ENCODE measurements around the gene GPD1.

DNA sequence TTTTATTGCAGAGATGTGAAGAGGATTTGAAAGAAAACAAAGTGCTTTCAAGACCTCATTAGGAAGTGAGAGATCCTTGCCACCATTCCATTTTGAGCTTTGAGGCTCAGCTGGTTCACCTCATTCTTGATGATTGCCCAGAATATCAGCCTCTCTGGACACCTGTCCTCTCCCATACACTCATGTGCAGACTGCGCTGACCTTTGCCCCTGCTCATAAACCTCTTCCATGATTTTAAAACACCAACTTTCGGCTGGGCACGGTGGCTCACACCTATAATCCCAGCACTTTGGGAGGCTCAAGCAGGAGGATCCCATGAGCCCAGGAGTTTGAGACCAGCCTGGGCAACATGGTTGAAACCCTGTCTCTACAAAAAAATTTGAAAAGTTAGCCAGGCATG lies 17.1 kb downstream of the GPD1 start:
- TF ChIP-seq, protein P1, sequence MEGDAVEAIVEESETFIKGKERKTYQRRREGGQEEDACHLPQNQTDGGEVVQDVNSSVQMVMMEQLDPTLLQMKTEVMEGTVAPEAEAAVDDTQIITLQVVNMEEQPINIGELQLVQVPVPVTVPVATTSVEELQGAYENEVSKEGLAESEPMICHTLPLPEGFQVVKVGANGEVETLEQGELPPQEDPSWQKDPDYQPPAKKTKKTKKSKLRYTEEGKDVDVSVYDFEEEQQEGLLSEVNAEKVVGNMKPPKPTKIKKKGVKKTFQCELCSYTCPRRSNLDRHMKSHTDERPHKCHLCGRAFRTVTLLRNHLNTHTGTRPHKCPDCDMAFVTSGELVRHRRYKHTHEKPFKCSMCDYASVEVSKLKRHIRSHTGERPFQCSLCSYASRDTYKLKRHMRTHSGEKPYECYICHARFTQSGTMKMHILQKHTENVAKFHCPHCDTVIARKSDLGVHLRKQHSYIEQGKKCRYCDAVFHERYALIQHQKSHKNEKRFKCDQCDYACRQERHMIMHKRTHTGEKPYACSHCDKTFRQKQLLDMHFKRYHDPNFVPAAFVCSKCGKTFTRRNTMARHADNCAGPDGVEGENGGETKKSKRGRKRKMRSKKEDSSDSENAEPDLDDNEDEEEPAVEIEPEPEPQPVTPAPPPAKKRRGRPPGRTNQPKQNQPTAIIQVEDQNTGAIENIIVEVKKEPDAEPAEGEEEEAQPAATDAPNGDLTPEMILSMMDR (IDR thresholded peaks at IDR 0.05; ENCODE audit: low read depth, low read length): no peak
- TF ChIP-seq POLR2A (IDR thresholded peaks at IDR 0.05; ENCODE audit: extremely low read depth, insufficient read length) (no peak), MYC (IDR thresholded peaks at IDR 0.05; ENCODE audit: low read depth, low read length) (no peak)
- TF ChIP-seq, protein P2, sequence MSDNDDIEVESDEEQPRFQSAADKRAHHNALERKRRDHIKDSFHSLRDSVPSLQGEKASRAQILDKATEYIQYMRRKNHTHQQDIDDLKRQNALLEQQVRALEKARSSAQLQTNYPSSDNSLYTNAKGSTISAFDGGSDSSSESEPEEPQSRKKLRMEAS (IDR thresholded peaks at IDR 0.05; ENCODE audit: low read depth, low read length): no peak

Data from NB4 (cell line).